ENCODE measurements around the gene RABGAP1.

Gene RABGAP1

GRCh38 chr9:123026425-123026824 lies 85.6 kb downstream of the RABGAP1 start:
- Mint-ChIP-seq H3K4me1 (no peaks in the 10 kb centered on the region), H3K27me3 (no peaks in the 10 kb centered on the region), H3K27ac (no peak overlapping the region), H3K4me3 (no peak overlapping the region), H3K9me3 (no peaks in the 10 kb centered on the region)
- ATAC-seq (no peak), DNase-seq (no peak)

GRCh38 chr9:123027517-123027916 lies 86.7 kb downstream of the RABGAP1 start:
- H3K27ac Mint-ChIP-seq, result no peak overlapping the region
- H3K9me3 Mint-ChIP-seq, result no peaks in the 10 kb centered on the region
- H3K27me3 Mint-ChIP-seq, result no peaks in the 10 kb centered on the region
- H3K4me1 Mint-ChIP-seq, result no peaks in the 10 kb centered on the region
- H3K4me3 Mint-ChIP-seq, result no peak overlapping the region
- ATAC-seq (no peak), DNase-seq (no peak)

GRCh38 chr9:123028136-123028535 lies 87.3 kb downstream of the RABGAP1 start:
- DNase-seq (no peak), ATAC-seq (no peak)

GRCh38 chr9:123028973-123029372 lies 88.2 kb downstream of the RABGAP1 start:
- ATAC-seq (no peak), DNase-seq (no peak)
- Mint-ChIP-seq H3K9me3 (no peaks in the 10 kb centered on the region), H3K27me3 (no peaks in the 10 kb centered on the region), H3K4me1 (peaks cover 8% of the 10 kb centered on the region), H3K4me3 (no peak overlapping the region), H3K27ac (no peak overlapping the region)

More at GRCh38 chr9:123028136-123028535, 87.3 kb downstream of the RABGAP1 start:
- no peak overlapping the region for H3K27ac Mint-ChIP-seq
- no peaks in the 10 kb centered on the region for H3K4me1 Mint-ChIP-seq
- no peaks in the 10 kb centered on the region for H3K27me3 Mint-ChIP-seq
- no peaks in the 10 kb centered on the region for H3K9me3 Mint-ChIP-seq
- no peak overlapping the region for H3K4me3 Mint-ChIP-seq

GRCh38 chr9:123031963-123032362 lies 91.1 kb downstream of the RABGAP1 start:
- DNase-seq (no peak), ATAC-seq (no peak)
- Mint-ChIP-seq H3K4me1 (peaks cover 16% of the 10 kb centered on the region), H3K27ac (peak overlapping the region in 1 of 2 donors; percentile 66), H3K9me3 (no peaks in the 10 kb centered on the region), H3K27me3 (no peaks in the 10 kb centered on the region), H3K4me3 (no peak overlapping the region)

GRCh38 chr9:123033352-123033751 lies 92.5 kb downstream of the RABGAP1 start, which contains the start of gene GPR21:
Gene GPR21 (plus strand): TSS chr9:123033667. CDS start chr9:123034567, 900 bp downstream.
- ATAC-seq, result no peak
- Mint-ChIP-seq H3K4me3 (no peak within 1 kb of the TSS), H3K4me1 (peaks cover 23% of the 10 kb centered on the region), H3K27me3 (no peaks in the 10 kb centered on the region), H3K27ac (no peak within 1 kb of the TSS), H3K9me3 (no peaks in the 10 kb centered on the region)
- DNase-seq, result no peak

- no peak for DNase-seq
- no peak overlapping the region for H3K27ac Mint-ChIP-seq
- no peaks in the 10 kb centered on the region for H3K27me3 Mint-ChIP-seq
- ATAC-seq, result no peak
- H3K4me3 Mint-ChIP-seq, result no peak overlapping the region
- H3K9me3 Mint-ChIP-seq, result no peaks in the 10 kb centered on the region
- peaks cover 23% of the 10 kb centered on the region for H3K4me1 Mint-ChIP-seq
These were observed 93.2 kb downstream of the RABGAP1 start for GRCh38 chr9:123033864-123034601.

GRCh38 chr9:123034881-123035510 lies 94.2 kb downstream of the RABGAP1 start:
- no peak overlapping the region for H3K4me3 Mint-ChIP-seq
- no peak for ATAC-seq
- peak overlapping the region in 1 of 2 donors; percentile 42 for H3K27ac Mint-ChIP-seq
- no peak for DNase-seq
- H3K4me1 Mint-ChIP-seq, result peaks cover 23% of the 10 kb centered on the region
- H3K9me3 Mint-ChIP-seq, result no peaks in the 10 kb centered on the region
- no peaks in the 10 kb centered on the region for H3K27me3 Mint-ChIP-seq

- no peak overlapping the region for H3K4me3 Mint-ChIP-seq
- ATAC-seq (no peak), DNase-seq (no peak)
- H3K27me3 Mint-ChIP-seq, result no peaks in the 10 kb centered on the region
- no peak overlapping the region for H3K27ac Mint-ChIP-seq
- no peaks in the 10 kb centered on the region for H3K9me3 Mint-ChIP-seq
- peaks cover 23% of the 10 kb centered on the region for H3K4me1 Mint-ChIP-seq
These were observed 95.0 kb downstream of the RABGAP1 start for GRCh38 chr9:123035791-123036190.

GRCh38 chr9:123036893-123037545 lies 96.2 kb downstream of the RABGAP1 start:
- peak overlapping the region in 1 of 2 donors; percentile 47 for H3K27ac Mint-ChIP-seq

GRCh38 chr9:123039617-123040219 lies 98.9 kb downstream of the RABGAP1 start:
- Mint-ChIP-seq H3K4me3 (no peak overlapping the region), H3K9me3 (peaks cover 6 to 9% of the 10 kb centered on the region in 2 donors), H3K4me1 (peaks cover 11% of the 10 kb centered on the region), H3K27ac (no peak overlapping the region), H3K27me3 (no peaks in the 10 kb centered on the region)
- ATAC-seq (no peak), DNase-seq (no peak)

More at GRCh38 chr9:123036893-123037545, 96.2 kb downstream of the RABGAP1 start:
- H3K4me1 Mint-ChIP-seq, result peaks cover 23% of the 10 kb centered on the region
- DNase-seq (no peak), ATAC-seq (no peak)
- H3K4me3 Mint-ChIP-seq, result no peak overlapping the region
- H3K27me3 Mint-ChIP-seq, result no peaks in the 10 kb centered on the region
- peaks cover under 1 to 4% of the 10 kb centered on the region in 2 donors for H3K9me3 Mint-ChIP-seq

GRCh38 chr9:123040801-123041200 lies 100.0 kb downstream of the RABGAP1 start:
- H3K4me3 Mint-ChIP-seq, result no peak overlapping the region
- peaks cover 6 to 9% of the 10 kb centered on the region in 2 donors for H3K9me3 Mint-ChIP-seq

GRCh38 chr9:123041489-123041888 lies 100.7 kb downstream of the RABGAP1 start:
- H3K4me1 Mint-ChIP-seq, result peaks cover 11% of the 10 kb centered on the region
- no peak for ATAC-seq
- H3K4me3 Mint-ChIP-seq, result no peak overlapping the region
- H3K27me3 Mint-ChIP-seq, result no peaks in the 10 kb centered on the region
- no peak for DNase-seq
- no peak overlapping the region for H3K27ac Mint-ChIP-seq
- peaks cover 6 to 9% of the 10 kb centered on the region in 2 donors for H3K9me3 Mint-ChIP-seq

More at GRCh38 chr9:123040801-123041200, 100.0 kb downstream of the RABGAP1 start:
- Mint-ChIP-seq H3K4me1 (peaks cover 11% of the 10 kb centered on the region), H3K27ac (no peak overlapping the region), H3K27me3 (no peaks in the 10 kb centered on the region)
- no peak for DNase-seq
- ATAC-seq, result no peak

- Mint-ChIP-seq H3K27me3 (no peaks in the 10 kb centered on the region), H3K27ac (no peak overlapping the region), H3K4me1 (no peaks in the 10 kb centered on the region), H3K4me3 (no peak overlapping the region), H3K9me3 (peaks cover 6 to 9% of the 10 kb centered on the region in 2 donors)
- ATAC-seq, result no peak
- no peak for DNase-seq
These were observed 102.5 kb downstream of the RABGAP1 start for GRCh38 chr9:123043081-123043939.

GRCh38 chr9:123044586-123044985 lies 103.8 kb downstream of the RABGAP1 start:
- no peaks in the 10 kb centered on the region for H3K27me3 Mint-ChIP-seq
- H3K9me3 Mint-ChIP-seq, result peaks cover 6 to 9% of the 10 kb centered on the region in 2 donors
- DNase-seq, result no peak
- no peak overlapping the region for H3K4me3 Mint-ChIP-seq
- H3K4me1 Mint-ChIP-seq, result no peaks in the 10 kb centered on the region
- H3K27ac Mint-ChIP-seq, result no peak overlapping the region
- ATAC-seq, result no peak
